ENCODE results near the gene HYAL4.
A peak's percentile ranks its signal among the peaks of the same experiment; 100 is the strongest.
"Not testable (repeated sequence)": the region's sequence is repeated elsewhere in the genome, so short reads cannot be mapped to it uniquely, and the experiment has no call there.

HYAL4 gene

DNA sequence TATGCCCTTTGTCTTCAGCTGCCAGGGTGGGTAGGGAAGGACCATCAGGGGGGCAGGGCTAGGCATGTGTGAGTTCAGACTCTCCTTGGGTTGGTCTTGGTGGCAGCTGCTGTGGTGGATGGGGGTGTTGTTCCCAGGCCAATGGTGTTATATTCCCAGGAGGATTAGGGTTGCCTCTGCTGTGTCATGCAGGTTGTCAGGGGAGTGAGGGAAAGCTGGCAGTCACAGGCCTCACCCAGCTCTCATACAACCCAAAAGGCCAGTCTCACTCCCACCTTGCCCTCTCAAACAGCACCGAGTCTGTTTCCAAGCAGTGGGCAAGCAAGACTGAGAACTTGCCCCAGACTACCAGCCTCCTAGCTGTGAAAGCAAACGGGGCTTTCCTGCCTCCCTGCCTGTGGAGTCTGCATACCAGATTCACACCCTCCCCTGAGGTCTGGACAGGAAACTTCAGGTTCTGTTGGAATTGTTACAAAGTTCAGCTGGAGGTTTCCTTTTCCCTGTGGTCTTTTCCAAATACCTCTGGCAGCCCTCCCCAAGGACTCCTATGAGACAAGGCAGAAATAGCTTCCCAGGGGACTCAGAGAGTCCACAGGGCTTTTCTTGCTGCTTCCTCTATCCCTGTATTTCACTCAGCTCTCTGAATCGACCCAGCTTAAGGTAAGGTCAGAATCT, 1.4 kb downstream of the HYAL4 start:
- no peak for DNase-seq (ENCODE audit: low spot score)

- no peak for DNase-seq (ENCODE audit: low spot score)
These were observed 2.9 kb downstream of the HYAL4 start for GRCh38 chr7:123847868-123848267.

GRCh38 chr7:123849855-123850254, 4.9 kb downstream of the HYAL4 start:
- DNase-seq (ENCODE audit: low spot score): no peak

- not testable (repeated sequence) for DNase-seq (ENCODE audit: low spot score)
These were observed 6.4 kb downstream of the HYAL4 start for GRCh38 chr7:123851404-123851803.

DNA sequence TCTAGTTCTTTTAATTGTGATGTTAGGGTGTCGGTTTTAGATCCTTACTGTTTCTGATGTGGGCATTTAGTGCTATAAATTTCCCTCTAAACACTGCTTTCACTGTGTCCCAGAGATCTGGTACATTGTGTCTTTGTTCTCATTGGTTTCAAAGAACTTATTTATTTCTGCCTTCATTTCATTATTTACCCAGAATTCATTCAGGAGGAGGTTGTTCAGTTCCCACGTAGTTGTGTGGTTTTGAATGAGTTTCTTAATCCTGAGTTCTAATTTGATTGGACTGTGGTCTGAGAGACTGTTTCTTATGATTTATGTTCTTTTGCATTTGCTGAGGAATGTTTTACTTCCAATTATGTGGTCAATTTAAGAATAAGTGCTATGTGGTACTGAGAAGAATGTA, 9.3 kb downstream of the HYAL4 start:
- DNase-seq (ENCODE audit: low spot score): not testable (repeated sequence)

- DNase-seq (ENCODE audit: low spot score): not testable (repeated sequence)
These were observed 11.5 kb downstream of the HYAL4 start for GRCh38 chr7:123856428-123856827.

- no peak for DNase-seq (ENCODE audit: low spot score)
These were observed 15.9 kb downstream of the HYAL4 start for GRCh38 chr7:123860848-123861247.

GRCh38 chr7:123862775-123863174, 17.8 kb downstream of the HYAL4 start:
- no peak for DNase-seq (ENCODE audit: low spot score)

- no peak for DNase-seq (ENCODE audit: low spot score)
These were observed 18.5 kb downstream of the HYAL4 start for GRCh38 chr7:123863461-123863860.

- no peak for DNase-seq (ENCODE audit: low spot score)
These were observed 19.0 kb downstream of the HYAL4 start for GRCh38 chr7:123864012-123864411.

DNA sequence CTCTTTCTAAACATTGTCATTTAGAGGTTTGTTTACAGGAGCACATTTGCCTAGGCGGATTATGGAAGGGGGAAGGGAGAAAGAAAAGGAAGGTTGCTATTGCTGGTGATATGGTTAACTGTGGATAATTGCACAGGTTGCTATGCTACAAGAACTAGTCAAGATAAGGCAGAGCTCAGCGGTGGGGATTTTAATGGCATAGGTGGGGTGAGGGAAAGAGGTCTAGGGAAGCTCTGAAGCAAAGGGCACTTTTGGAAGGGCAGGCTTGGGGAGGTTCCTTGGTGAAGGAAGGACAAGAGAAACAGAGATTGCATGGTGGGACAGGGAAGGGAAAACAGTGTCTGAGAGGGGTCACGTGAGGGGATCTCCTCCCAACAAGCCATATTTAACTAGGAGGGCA, 19.5 kb downstream of the HYAL4 start:
- no peak for DNase-seq (ENCODE audit: low spot score)

GRCh38 chr7:123864966-123865365, 20.0 kb downstream of the HYAL4 start:
- DNase-seq (ENCODE audit: low spot score): no peak

- peak; percentile 6 for DNase-seq (ENCODE audit: low spot score)
These were observed 20.6 kb downstream of the HYAL4 start for GRCh38 chr7:123865517-123866117.

GRCh38 chr7:123867225-123867624, 22.3 kb downstream of the HYAL4 start:
- DNase-seq (ENCODE audit: low spot score): no peak

GRCh38 chr7:123871998-123872867, 27.3 kb downstream of the HYAL4 start:
- peak; percentile 2 for DNase-seq (ENCODE audit: low spot score)

DNA sequence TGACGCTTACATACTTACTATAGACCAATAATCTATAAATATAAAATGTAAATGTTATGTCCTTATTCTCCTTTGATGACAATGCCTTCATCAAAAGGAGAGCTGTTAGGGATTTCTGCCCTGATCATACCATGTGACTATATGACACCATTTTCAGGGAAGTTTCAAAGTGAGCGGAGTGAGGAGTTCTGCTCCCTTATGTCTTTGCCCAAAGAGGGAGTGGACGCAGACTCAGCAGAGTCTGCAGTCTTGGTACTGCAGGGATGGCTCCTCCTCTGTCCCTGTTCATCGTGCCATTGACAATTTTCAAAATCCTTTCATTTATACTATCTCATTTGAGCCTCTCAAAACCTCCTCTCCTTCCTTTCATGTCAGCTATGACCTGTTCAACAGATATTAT, 27.9 kb downstream of the HYAL4 start:
- DNase-seq (ENCODE audit: low spot score): no peak

GRCh38 chr7:123876557-123877256, 31.7 kb downstream of the HYAL4 start:
- DNase-seq (ENCODE audit: low spot score): no peak

DNA sequence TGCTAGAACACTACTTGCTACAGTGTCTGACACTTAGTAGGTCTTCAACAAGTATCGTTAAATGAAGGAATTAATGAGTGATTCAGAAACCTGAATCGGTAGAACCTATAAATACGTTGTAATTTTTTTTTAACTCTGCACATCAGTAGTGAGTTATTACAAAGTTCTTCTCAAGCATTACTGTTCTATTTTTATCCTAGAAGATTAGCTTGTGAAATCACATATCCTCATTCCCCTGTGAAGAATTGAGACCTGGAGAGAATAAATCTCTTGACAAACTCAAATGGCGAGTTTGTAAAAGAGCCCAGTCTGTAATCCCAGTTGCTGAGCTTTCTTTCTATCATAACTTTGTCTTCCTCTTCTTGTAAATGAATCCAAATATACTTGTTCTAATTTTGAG, 34.7 kb downstream of the HYAL4 start:
- DNase-seq (ENCODE audit: low spot score): no peak

GRCh38 chr7:123881300-123881699, 36.3 kb downstream of the HYAL4 start:
- DNase-seq (ENCODE audit: low spot score): no peak

GRCh38 chr7:123883154-123883553, 38.2 kb downstream of the HYAL4 start:
- DNase-seq (ENCODE audit: low spot score): no peak

DNA sequence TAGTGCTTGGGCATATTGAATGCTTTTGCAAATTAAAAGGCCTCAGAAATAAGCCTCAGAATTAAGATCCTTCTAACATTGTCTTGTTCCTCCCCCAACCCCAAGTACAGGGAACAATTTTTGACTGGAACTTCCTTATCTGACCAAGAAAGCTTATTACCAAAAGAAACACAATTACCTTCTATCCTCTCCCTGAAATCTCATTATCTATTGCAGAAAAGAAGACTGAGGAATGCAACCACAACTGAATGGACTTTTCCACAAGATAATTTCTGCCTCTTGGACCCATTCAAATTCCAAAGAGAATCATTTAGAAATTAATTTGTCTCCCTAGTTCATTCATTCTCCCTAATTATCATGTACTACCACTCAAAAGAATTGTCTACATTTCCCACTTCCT, 43.2 kb downstream of the HYAL4 start:
- no peak for DNase-seq (ENCODE audit: low spot score)

GRCh38 chr7:123894753-123895152, 49.8 kb downstream of the HYAL4 start:
- DNase-seq (ENCODE audit: low spot score): not testable (repeated sequence)

Measured in germinal center (tissue), 1 donor.